CD4-positive, CD25-positive, alpha-beta regulatory T cell (primary cell): ENCODE data around the gene OR1S2. TPM values are rescaled to one million over a fixed set of nuclear protein-coding genes. Genes with fewer than 3 reads are reported as not detected.

Experiments
- ATAC-seq, 2 donors: fragments of 150-1000 bp; cut with Tn5 transposase; one replicate each; pipeline ENCODE4 v1.10.0; 2021; ENCODE audit warnings: low read depth in 2 of 2, moderate number of reproducible peaks in 2 of 2, moderate library complexity in 1 of 2
- DNase-seq, 3 donors: peaks; one replicate each; pipeline versions ENCODE4 v3.0.0 to v3.0.0-alpha.2; 2012 to 2022; ENCODE audit warnings: mixed read lengths in 1 of 3
- H3K27ac ChIP-seq: one replicate; pipeline ENCODE4 v1.7.0; 2013; ENCODE audit warnings: mild to moderate bottlenecking, low read length; ENCODE audit not compliant: insufficient read depth, poor library complexity, severe bottlenecking
- H3K27me3 ChIP-seq: one replicate; pipeline ENCODE4 v1.7.0; 2013; ENCODE audit warnings: low read length; ENCODE audit not compliant: control insufficient read depth, insufficient read depth
- H3K36me3 ChIP-seq: one replicate; pipeline ENCODE4 v1.7.0; 2013; ENCODE audit warnings: mild to moderate bottlenecking, low read length, moderate library complexity; ENCODE audit not compliant: control insufficient read depth, insufficient read depth
- H3K4me1 ChIP-seq: 2 replicates; pipeline ENCODE4 v1.7.0; 2013; ENCODE audit warnings: mild to moderate bottlenecking, low read length; ENCODE audit not compliant: insufficient read depth, control insufficient read depth, poor library complexity, severe bottlenecking
- H3K4me3 ChIP-seq: one replicate; pipeline ENCODE4 v1.7.0; 2013; ENCODE audit warnings: low read depth, mild to moderate bottlenecking, low read length, moderate library complexity
- H3K9me3 ChIP-seq, 2 experiments: 1 replicate in 1 of 2; 2 replicates in 1 of 2; pipeline ENCODE4 v1.7.0; 2013; ENCODE audit warnings: low read length in 2 of 2, mild to moderate bottlenecking in 1 of 2, moderate library complexity in 1 of 2; ENCODE audit not compliant: control insufficient read depth in 2 of 2
- H3K27ac Mint-ChIP-seq, 3 donors: one replicate each; pipeline ENCODE4 v1.8.0; 2020 to 2022; ENCODE audit warnings: mild to moderate bottlenecking in 3 of 3, mixed read lengths in 3 of 3, moderate library complexity in 2 of 3
- H3K27me3 Mint-ChIP-seq: one replicate; pipeline ENCODE4 v1.8.0; 2022; ENCODE audit warnings: mild to moderate bottlenecking, mixed read lengths
- H3K36me3 Mint-ChIP-seq: one replicate; pipeline ENCODE4 v1.8.0; 2020; ENCODE audit warnings: mixed read lengths
- H3K4me1 Mint-ChIP-seq, 4 donors: one replicate each; pipeline ENCODE4 v1.8.0; 2020 to 2022; ENCODE audit warnings: mixed read lengths in 4 of 4, mild to moderate bottlenecking in 1 of 4
- H3K4me3 Mint-ChIP-seq, 4 donors: one replicate each; pipeline ENCODE4 v1.8.0; 2020 to 2022; ENCODE audit warnings: mild to moderate bottlenecking in 4 of 4, mixed read lengths in 4 of 4, moderate library complexity in 3 of 4
- H3K9me3 Mint-ChIP-seq, 7 donors: one replicate each; pipeline ENCODE4 v1.8.0; 2020 to 2022; ENCODE audit warnings: mixed read lengths in 7 of 7, mild to moderate bottlenecking in 3 of 7, moderate library complexity in 2 of 7
- polyA plus RNA-seq, 4 donors: library from polyadenylated mRNA; unstranded; fragments of 300-500 nt; fragmentation: Illumina TruSeq; gene quantifications; one replicate each; pipeline ENCODE4 v1.2.3, GENCODE V29; 2021
- total RNA-seq: library from RNA; stranded (reverse); gene quantifications from one replicate; pipeline ENCODE4 v1.2.3, GENCODE V29; 2022

Gene OR1S2
- total and polyA plus RNA-seq, 5 donors from 2014 or later = not detected

DNA sequence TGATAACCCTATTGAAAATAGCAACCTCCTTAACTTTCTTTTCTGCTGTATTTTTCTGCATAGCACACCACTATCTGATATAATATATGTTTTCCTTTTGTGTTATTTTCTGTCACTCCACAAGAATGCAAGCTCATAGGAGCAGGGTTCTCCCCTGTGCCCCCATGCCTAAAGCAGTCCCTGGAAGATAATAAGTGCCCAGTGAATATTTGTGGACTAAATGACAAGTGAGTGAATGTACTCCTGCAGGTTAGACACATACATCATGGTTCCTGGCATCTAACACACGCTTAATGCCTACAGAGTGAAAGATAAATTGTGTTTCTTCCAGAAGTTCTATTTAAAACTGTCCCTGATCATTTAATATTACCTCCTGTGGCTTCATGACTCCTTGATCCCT lies 39.0 kb downstream of the OR1S2 start:
- no peaks in the 10 kb centered on the region for H3K27me3 Mint-ChIP-seq
- Histone ChIP-seq H3K9me3 (no peaks in the 10 kb centered on the region), H3K27me3 (no peaks in the 10 kb centered on the region), H3K4me3 (no peak overlapping the region), H3K4me1 (no peaks in the 10 kb centered on the region), H3K27ac (no peak overlapping the region), H3K36me3 (no peaks in the 10 kb centered on the region)
- no peak overlapping the region for H3K4me3 Mint-ChIP-seq
- DNase-seq (no peak), ATAC-seq (no peak)
- H3K4me1 Mint-ChIP-seq = no peaks in the 10 kb centered on the region
- no peak overlapping the region for H3K27ac Mint-ChIP-seq
- H3K9me3 Mint-ChIP-seq = peaks cover 0 to 2% (median 0%) of the 10 kb centered on the region in 7 donors
- H3K36me3 Mint-ChIP-seq = no peaks in the 10 kb centered on the region

DNA sequence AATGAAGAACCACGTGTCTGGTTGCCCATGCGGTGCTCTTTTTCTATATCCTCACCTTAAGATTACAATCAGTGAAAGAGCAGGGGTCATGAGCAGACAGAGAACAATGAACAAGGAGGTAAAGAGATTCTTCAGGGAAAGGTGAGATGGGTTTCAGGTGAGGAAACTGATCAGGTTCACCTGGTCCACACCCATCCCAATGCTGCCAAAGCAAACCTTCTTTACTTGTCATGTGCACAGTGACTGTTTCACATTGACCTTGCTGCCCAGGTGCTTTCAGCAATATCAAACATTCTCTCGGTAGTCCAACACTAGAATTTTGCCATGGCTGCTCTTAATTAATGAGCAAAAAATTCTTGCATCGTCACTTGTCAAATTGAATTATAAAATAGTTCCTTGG lies 39.6 kb downstream of the OR1S2 start:
- no peaks in the 10 kb centered on the region for H3K9me3 ChIP-seq
- no peak overlapping the region for H3K27ac ChIP-seq
- no peaks in the 10 kb centered on the region for H3K4me1 ChIP-seq
- H3K4me3 Mint-ChIP-seq = no peak overlapping the region
- H3K9me3 Mint-ChIP-seq = peaks cover 0 to 5% (median 0%) of the 10 kb centered on the region in 7 donors
- H3K36me3 Mint-ChIP-seq = no peaks in the 10 kb centered on the region
- H3K36me3 ChIP-seq = no peaks in the 10 kb centered on the region
- H3K27me3 ChIP-seq = no peaks in the 10 kb centered on the region
- H3K4me1 Mint-ChIP-seq = no peaks in the 10 kb centered on the region
- no peak overlapping the region for H3K4me3 ChIP-seq
- ATAC-seq (no peak), DNase-seq (no peak)
- H3K27me3 Mint-ChIP-seq = no peaks in the 10 kb centered on the region
- no peak overlapping the region for H3K27ac Mint-ChIP-seq

Other genes starting within 250 kb of the OR1S2 start
- not detected for gene OR9Q1, start 180.3 kb downstream of the OR1S2 start, total RNA-seq
- gene OR9Q1, start 180.3 kb downstream of the OR1S2 start, polyA plus RNA-seq = not detected
- gene OR6Q1, start 173.2 kb downstream of the OR1S2 start, total RNA-seq = not detected
- not detected for gene OR6Q1, start 173.2 kb downstream of the OR1S2 start, polyA plus RNA-seq
- not detected for gene OR9I1, start 78.6 kb downstream of the OR1S2 start, total RNA-seq
- gene OR9I1, start 78.6 kb downstream of the OR1S2 start, polyA plus RNA-seq = not detected
- not detected for gene OR9Q2, start 15.1 kb downstream of the OR1S2 start, total RNA-seq
- not detected for gene OR9Q2, start 15.1 kb downstream of the OR1S2 start, polyA plus RNA-seq
- not detected for gene OR1S1, start 8.6 kb upstream of the OR1S2 start, total RNA-seq
- gene OR1S1, start 8.6 kb upstream of the OR1S2 start, polyA plus RNA-seq = not detected
- gene OR10Q1, start 24.8 kb upstream of the OR1S2 start, total RNA-seq = not detected
- not detected for gene OR10Q1, start 24.8 kb upstream of the OR1S2 start, polyA plus RNA-seq
- not detected for gene OR10W1, start 64.1 kb upstream of the OR1S2 start, total RNA-seq
- gene OR10W1, start 64.1 kb upstream of the OR1S2 start, polyA plus RNA-seq = not detected
- gene OR5B17, start 154.9 kb upstream of the OR1S2 start, total RNA-seq = not detected
- gene OR5B17, start 154.9 kb upstream of the OR1S2 start, polyA plus RNA-seq = not detected
- not detected for gene OR5B3, start 202.7 kb upstream of the OR1S2 start, total RNA-seq
- gene OR5B3, start 202.7 kb upstream of the OR1S2 start, polyA plus RNA-seq = not detected
- gene OR5B2, start 224.0 kb upstream of the OR1S2 start, total RNA-seq = not detected
- not detected for gene OR5B2, start 224.0 kb upstream of the OR1S2 start, polyA plus RNA-seq
- not detected for gene OR5B12, start 238.1 kb upstream of the OR1S2 start, total RNA-seq
- gene OR5B12, start 238.1 kb upstream of the OR1S2 start, polyA plus RNA-seq = not detected